ENCODE measurements around the gene RASGRF1.

DNA sequence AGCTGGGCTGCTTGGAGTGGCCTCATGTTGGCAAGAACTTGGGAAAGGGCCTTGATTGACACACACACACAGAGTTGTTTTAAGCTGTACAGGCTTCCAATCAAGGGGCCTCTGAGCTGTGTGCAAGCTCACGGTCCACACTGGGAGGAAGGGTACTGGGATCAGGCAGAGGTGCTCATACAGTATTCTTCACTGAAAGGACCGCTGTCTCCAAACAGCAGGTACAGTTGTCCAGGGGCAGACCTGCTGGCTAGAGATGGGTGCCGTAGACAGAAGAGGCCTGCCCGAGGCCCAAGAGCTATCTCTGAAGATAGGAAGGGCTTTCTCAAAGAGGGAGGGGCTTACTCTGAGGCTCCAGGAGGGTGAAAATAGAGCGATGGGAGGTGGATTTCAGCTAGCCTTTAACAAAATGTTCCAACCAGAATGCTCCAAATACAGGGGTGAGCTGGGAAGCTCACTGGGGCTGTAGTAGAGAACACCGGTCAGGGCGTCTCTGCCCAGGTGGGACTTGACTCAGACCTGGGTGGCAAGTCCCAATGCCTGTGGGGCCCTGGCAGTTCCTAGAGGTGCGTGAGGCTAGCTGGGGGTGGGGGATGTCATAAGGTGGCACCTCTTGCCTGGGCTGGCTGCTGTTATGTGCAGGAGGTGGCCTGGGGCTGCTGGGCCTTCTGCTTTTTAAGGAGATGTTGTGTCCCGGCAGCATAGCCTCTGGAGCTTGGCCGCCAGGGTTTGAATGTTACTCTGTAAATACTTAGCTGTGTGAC is 42.7 kb downstream of the RASGRF1 start:
- TF ChIP-seq, protein P1, sequence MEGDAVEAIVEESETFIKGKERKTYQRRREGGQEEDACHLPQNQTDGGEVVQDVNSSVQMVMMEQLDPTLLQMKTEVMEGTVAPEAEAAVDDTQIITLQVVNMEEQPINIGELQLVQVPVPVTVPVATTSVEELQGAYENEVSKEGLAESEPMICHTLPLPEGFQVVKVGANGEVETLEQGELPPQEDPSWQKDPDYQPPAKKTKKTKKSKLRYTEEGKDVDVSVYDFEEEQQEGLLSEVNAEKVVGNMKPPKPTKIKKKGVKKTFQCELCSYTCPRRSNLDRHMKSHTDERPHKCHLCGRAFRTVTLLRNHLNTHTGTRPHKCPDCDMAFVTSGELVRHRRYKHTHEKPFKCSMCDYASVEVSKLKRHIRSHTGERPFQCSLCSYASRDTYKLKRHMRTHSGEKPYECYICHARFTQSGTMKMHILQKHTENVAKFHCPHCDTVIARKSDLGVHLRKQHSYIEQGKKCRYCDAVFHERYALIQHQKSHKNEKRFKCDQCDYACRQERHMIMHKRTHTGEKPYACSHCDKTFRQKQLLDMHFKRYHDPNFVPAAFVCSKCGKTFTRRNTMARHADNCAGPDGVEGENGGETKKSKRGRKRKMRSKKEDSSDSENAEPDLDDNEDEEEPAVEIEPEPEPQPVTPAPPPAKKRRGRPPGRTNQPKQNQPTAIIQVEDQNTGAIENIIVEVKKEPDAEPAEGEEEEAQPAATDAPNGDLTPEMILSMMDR (IDR thresholded peaks at IDR 0.05; ENCODE audit: poor library complexity, severe bottlenecking): no peak
- no peak for TF ChIP-seq TAF1 (IDR thresholded peaks at IDR 0.05; ENCODE audit: low read depth)
- TF ChIP-seq MXI1 (conservative IDR thresholded peaks at IDR 0.05; ENCODE audit: poor library complexity, severe bottlenecking): no peak
- TF ChIP-seq EZH2 (IDR thresholded peaks at IDR 0.05; ENCODE audit: borderline replicate concordance, insufficient read depth, low read length, poor library complexity, severe bottlenecking): no peak
- no peak for TF ChIP-seq POLR2AphosphoS5 (IDR thresholded peaks at IDR 0.05)

Data from neural cell (in vitro differentiated cells).